OCI-LY3 (cell line): ENCODE results near the gene IFT122.

Source experiments
- CTCF ChIP-seq: fragments of 200-600, 300-600 bp; sonication (generic); IDR thresholded peaks from 2 replicates; pipeline ENCODE4 v1.5.1; 2014; ENCODE audit warnings: antibody characterized with exemption, low read length, low read depth
- EZH2phosphoT487 ChIP-seq: fragments of 200-600 bp; shearing (Covaris generic); IDR thresholded peaks from 2 replicates; pipeline ENCODE4 v1.6.1; 2018; ENCODE audit warnings: antibody characterized with exemption, mixed run types, low read depth

DNA sequence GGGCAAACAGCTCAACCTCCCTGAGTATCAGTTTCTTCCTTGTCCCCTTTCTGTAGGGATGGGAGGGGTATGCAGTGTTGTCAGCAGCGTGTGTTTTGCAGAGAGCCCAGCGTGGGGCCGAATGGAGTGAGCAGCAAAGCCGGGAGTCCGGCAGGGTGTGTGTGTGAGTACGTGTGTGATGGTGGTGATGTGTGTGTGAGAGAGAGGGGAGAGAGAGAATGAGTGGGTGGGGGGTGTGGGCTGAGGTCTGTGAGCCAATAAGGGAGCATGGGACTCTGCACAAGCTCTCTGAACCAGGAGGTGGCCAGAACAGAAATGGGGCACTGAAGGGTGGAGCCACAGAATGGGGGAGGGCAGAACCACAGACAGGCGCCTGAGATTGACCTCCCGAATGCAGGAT, 43.8 kb downstream of the IFT122 start:
- TF ChIP-seq CTCF (no peak), EZH2phosphoT487 (no peak)
